GM23248 (cell line): ENCODE data around the gene RASA3. TPM values are rescaled to one million over a fixed set of nuclear protein-coding genes. Genes with fewer than 3 reads are reported as not detected.
"Not testable (repeated sequence)": the region's sequence is repeated elsewhere in the genome, so short reads cannot be mapped to it uniquely, and the experiment has no call there.

ENCODE experiments used
- DNase-seq: peaks from one replicate; pipeline ENCODE4 v3.0.0-alpha.2; 2015
- H2AFZ ChIP-seq: fragments of 200-600 bp; sonication (generic); 2 replicates; pipeline ENCODE4 v1.6.1; 2016; ENCODE audit warnings: antibody characterized with exemption
- H3F3A ChIP-seq: fragments of 200-600 bp; sonication (generic); 2 replicates; pipeline ENCODE4 v1.6.1; 2016; ENCODE audit warnings: mild to moderate bottlenecking, antibody characterized with exemption, mixed run types; ENCODE audit not compliant: insufficient read depth
- H3K27ac ChIP-seq: fragments of 200-600 bp; sonication (generic); 2 replicates; pipeline ENCODE4 v1.5.1; 2016; ENCODE audit warnings: mild to moderate bottlenecking
- H3K27me3 ChIP-seq: fragments of 200-600 bp; sonication (generic); replicated peaks from 2 replicates; pipeline ENCODE4 v1.6.1; 2016; ENCODE audit warnings: mild to moderate bottlenecking; ENCODE audit not compliant: insufficient read depth
- H3K36me3 ChIP-seq: fragments of 200-600 bp; sonication (generic); 2 replicates; pipeline ENCODE4 v1.6.1; 2016; ENCODE audit warnings: low read depth, mild to moderate bottlenecking
- H3K4me1 ChIP-seq: fragments of 200-600 bp; sonication (generic); 2 replicates; pipeline ENCODE4 v1.6.1; 2016; ENCODE audit warnings: mild to moderate bottlenecking; ENCODE audit not compliant: insufficient read depth
- H3K4me2 ChIP-seq: fragments of 200-600 bp; sonication (generic); one replicate; pipeline ENCODE4 v1.6.1; 2016; ENCODE audit warnings: mild to moderate bottlenecking; ENCODE audit not compliant: unreplicated experiment
- H3K4me3 ChIP-seq: fragments of 200-600 bp; sonication (generic); 2 replicates; pipeline ENCODE4 v1.5.1; 2016; ENCODE audit warnings: mild to moderate bottlenecking
- H3K79me2 ChIP-seq: fragments of 200-600 bp; sonication (generic); 2 replicates; pipeline ENCODE4 v1.6.1; 2016; ENCODE audit warnings: mild to moderate bottlenecking; ENCODE audit not compliant: insufficient read depth
- H3K9ac ChIP-seq: fragments of 200-600 bp; sonication (generic); 2 replicates; pipeline ENCODE4 v1.6.1; 2016; ENCODE audit warnings: mild to moderate bottlenecking
- H3K9me2 ChIP-seq: fragments of 200-600 bp; sonication (generic); 2 replicates; pipeline ENCODE4 v1.6.1; 2016; ENCODE audit warnings: mixed run types, mild to moderate bottlenecking, moderate library complexity; ENCODE audit not compliant: insufficient read depth
- H3K9me3 ChIP-seq: fragments of 200-600 bp; sonication (generic); one replicate; pipeline ENCODE4 v1.6.1; 2017; ENCODE audit warnings: low read depth
- H4K20me1 ChIP-seq: fragments of 200-600 bp; sonication (generic); 2 replicates; pipeline ENCODE4 v1.6.0; 2016; ENCODE audit not compliant: insufficient read depth
- EZH2 ChIP-seq: fragments of 200-600 bp; sonication (generic); IDR thresholded peaks from 2 replicates; pipeline ENCODE4 v1.6.1; 2018; ENCODE audit warnings: antibody characterized with exemption, mild to moderate bottlenecking; ENCODE audit not compliant: insufficient read depth, poor library complexity, severe bottlenecking
- EZH2phosphoT487 ChIP-seq: fragments of 200-600 bp; sonication (generic); IDR thresholded peaks from 2 replicates; pipeline ENCODE4 v1.6.1; 2018; ENCODE audit warnings: antibody characterized with exemption, moderate library complexity, mild to moderate bottlenecking, low read depth; ENCODE audit not compliant: insufficient read depth
- WGBS, 2 experiments: methylation state at CpG; one replicate each; pipeline ENCODE4 v1.1.6; 2015 to 2017; ENCODE audit warnings: low lambda C conversion rate in 2 of 2, low coverage in 1 of 2; ENCODE audit errors: missing lambda C conversion rate in 2 of 2; 5-methylcytosine and 5-hydroxymethylcytosine counted together
- in situ Hi-C: fragments of 300-500 bp; cut with MboI; formaldehyde crosslinking; loops from 2 replicates; pipeline ENCODE4 v1.15.0; 2020
- polyA plus RNA-seq: library from polyadenylated mRNA; unstranded; fragments of >200 nt; fragmentation: Nextera tagmentation; extraction: Ambion mirVana; gene quantifications from 2 replicates; pipeline ENCODE4 v1.2.1, GENCODE V29; 2016
- total RNA-seq: library from RNA; depleted of rRNA; stranded (reverse); fragments of >200 nt; shearing (Covaris generic); gene quantifications from 2 replicates; pipeline ENCODE4 v1.2.3, GENCODE V29; 2014

The RASA3 gene
- total and polyA plus RNA-seq, 2 experiments from 2014 or later, result 34.3 to 36.7 TPM

DNA sequence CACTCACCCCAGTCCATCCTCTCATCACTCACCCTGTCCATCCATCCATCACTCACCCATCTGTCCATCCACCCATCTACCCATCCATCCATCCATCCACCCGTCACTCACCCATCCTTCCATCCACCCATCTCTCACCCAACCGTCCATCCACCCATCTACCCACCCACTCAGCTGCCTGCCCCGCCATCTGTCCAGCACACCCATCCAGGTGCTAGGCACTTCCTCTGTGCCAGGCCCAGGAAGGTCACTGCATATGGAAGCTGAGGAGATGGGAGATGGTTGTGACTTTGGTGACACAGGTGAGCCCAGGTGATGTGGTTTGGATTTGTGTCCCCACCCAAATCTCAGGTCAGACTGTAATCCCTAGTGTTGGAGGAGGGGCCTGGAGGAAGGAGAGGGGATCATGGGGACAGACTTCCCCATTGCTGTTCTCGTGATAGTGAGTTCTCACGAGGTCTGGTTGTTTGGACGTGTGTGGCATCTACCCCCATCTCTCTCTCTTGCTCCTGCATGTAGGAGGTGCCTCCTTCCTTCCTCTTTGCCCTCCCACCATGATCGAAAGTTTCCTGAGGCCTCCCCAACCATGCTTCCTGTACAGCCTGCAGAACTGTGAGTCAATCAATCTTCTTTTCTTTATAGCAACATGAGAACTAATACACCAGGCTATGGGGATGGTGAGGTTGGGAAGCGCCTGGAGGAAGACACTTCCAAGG is 142.7 kb downstream of the RASA3 start:
- no peaks in the 10 kb centered on the region for H3K9me3 ChIP-seq
- WGBS, 2 experiments, result 98% methylated on average over 8 of the region's 8 CpGs
- in situ Hi-C loops, result no loop called here
- H3K9ac ChIP-seq, result no peak overlapping the region
- H3K4me3 ChIP-seq, result no peak overlapping the region
- peaks cover 22% of the 10 kb centered on the region; the same call in 1 of the 2 replicates for H3K36me3 ChIP-seq
- H3K79me2 ChIP-seq, result no peaks in the 10 kb centered on the region
- H3K27me3 ChIP-seq, result no peaks in the 10 kb centered on the region
- DNase-seq, result no peak
- no peak for TF ChIP-seq EZH2phosphoT487
- no peak for TF ChIP-seq EZH2
- no peak overlapping the region for H2AFZ ChIP-seq
- H3K9me2 ChIP-seq, result no peaks in the 10 kb centered on the region
- peaks cover 9% of the 10 kb centered on the region; the same call in 1 of the 2 replicates for H3F3A ChIP-seq
- H3K27ac ChIP-seq, result no peak overlapping the region
- H4K20me1 ChIP-seq, result no peaks in the 10 kb centered on the region
- H3K4me2 ChIP-seq, result no peak overlapping the region
- no peaks in the 10 kb centered on the region for H3K4me1 ChIP-seq

DNA sequence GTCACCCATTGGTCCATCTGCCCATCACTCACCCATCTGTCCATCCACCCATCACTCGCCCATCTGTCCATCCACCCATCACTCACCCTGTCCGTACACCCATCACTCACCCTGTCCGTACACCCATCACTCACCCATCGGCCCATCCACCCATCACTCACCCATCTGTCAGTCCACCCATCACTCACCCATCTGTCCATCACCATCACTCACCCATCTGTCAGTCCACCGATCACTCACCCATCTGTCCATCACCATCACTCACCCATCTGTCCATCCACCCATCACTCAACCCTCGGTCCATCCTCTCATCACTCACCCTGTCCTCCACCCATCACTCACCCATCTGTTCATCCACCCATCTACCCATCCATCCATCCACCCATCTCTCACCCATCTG is 143.6 kb downstream of the RASA3 start:
- WGBS, 2 experiments, result 96 to 97% methylated on average over 3 to 6 of the region's 6 CpGs
- in situ Hi-C loops, H3K9me2 ChIP-seq, H3K79me2 ChIP-seq, H3K9me3 ChIP-seq, H3K4me2 ChIP-seq, H3K27ac ChIP-seq, H3K9ac ChIP-seq, H3K4me3 ChIP-seq, H3F3A ChIP-seq, DNase-seq, H3K27me3 ChIP-seq, H4K20me1 ChIP-seq, H3K4me1 ChIP-seq, H2AFZ ChIP-seq: not testable (repeated sequence)
- peaks cover 22% of the 10 kb centered on the region; the same call in 1 of the 2 replicates for H3K36me3 ChIP-seq

DNA sequence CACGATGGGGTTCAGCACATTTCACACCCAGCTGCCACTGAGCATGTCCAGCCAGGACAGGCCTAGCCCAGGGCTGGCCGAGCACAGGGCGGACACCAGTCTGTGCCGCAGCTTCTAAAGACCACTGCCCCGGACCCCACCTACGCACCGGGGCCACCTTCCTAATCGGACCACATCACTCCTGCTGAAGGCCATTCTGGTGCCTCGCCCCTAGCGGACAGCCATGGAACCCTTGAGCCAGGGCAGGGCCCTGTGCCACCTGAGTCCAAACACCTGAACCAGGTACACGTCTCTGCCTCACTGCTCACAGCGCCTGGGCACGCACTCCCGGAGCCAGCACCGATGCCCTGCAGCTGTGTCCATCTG is 150.1 kb downstream of the RASA3 start:
- H3F3A ChIP-seq, result peaks cover 7% of the 10 kb centered on the region; the same call in 1 of the 2 replicates
- no peak overlapping the region for H2AFZ ChIP-seq
- in situ Hi-C loops, result no loop called here
- no peaks in the 10 kb centered on the region for H3K27me3 ChIP-seq
- peaks cover under 1% of the 10 kb centered on the region; the same call in 1 of the 2 replicates for H3K4me1 ChIP-seq
- no peak for DNase-seq
- no peaks in the 10 kb centered on the region for H3K79me2 ChIP-seq
- H3K9ac ChIP-seq, result no peak overlapping the region
- H4K20me1 ChIP-seq, result no peaks in the 10 kb centered on the region
- H3K4me3 ChIP-seq, result no peak overlapping the region
- no peak overlapping the region for H3K27ac ChIP-seq
- TF ChIP-seq EZH2 (no peak), EZH2phosphoT487 (no peak)
- 94 to 97% methylated on average over 14 to 15 of the region's 15 CpGs for WGBS, 2 experiments
- H3K9me3 ChIP-seq, result no peaks in the 10 kb centered on the region
- peaks cover 9% of the 10 kb centered on the region; the same call in 1 of the 2 replicates for H3K36me3 ChIP-seq
- H3K4me2 ChIP-seq, result no peak overlapping the region
- H3K9me2 ChIP-seq, result no peaks in the 10 kb centered on the region

DNA sequence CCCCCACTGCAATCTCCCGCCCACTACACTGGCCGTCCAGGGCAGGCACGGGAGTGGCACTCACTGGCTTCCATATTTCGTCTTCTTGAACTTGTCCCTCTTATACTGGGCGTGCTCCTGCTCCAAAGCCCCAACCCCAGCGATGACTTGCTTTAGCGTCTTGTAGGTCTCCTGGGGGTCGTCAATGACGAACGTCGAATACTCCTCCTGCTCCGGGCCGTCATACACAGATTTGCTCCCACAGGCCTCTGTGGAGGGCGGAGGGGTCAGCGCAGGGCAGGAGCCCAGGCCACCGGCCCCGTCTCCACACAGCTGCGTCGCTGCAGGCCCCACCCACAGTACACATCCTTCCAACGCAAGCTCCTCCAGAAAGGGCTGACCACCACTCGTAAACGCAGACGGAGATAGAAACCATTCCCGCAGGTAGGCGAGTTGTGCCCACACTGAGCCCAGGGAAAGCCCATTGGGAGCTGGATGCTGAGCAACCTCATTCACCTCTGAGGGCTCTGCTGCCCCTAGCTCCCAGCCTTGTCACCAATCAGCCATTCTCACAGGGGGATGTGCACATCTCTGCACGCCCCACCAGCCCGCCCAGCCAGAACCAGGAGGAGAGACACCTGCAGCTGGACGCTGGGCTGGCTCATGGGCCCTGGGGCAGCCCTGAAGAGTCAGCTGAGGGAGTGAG is 150.7 kb downstream of the RASA3 start:
- no peak overlapping the region for H3K27ac ChIP-seq
- TF ChIP-seq EZH2, result no peak
- no peak for TF ChIP-seq EZH2phosphoT487
- H3K9ac ChIP-seq, result no peak overlapping the region
- no peaks in the 10 kb centered on the region for H3K9me3 ChIP-seq
- no peaks in the 10 kb centered on the region for H3K27me3 ChIP-seq
- H3K4me1 ChIP-seq, result peaks cover 6% of the 10 kb centered on the region
- H4K20me1 ChIP-seq, result no peaks in the 10 kb centered on the region
- H3K79me2 ChIP-seq, result no peaks in the 10 kb centered on the region
- H3K4me3 ChIP-seq, result no peak overlapping the region
- H3K4me2 ChIP-seq, result no peak overlapping the region
- peaks cover 9% of the 10 kb centered on the region; the same call in 1 of the 2 replicates for H3K36me3 ChIP-seq
- no peak for DNase-seq
- in situ Hi-C loops, result no loop called here
- no peaks in the 10 kb centered on the region for H3K9me2 ChIP-seq
- H3F3A ChIP-seq, result peaks cover 7% of the 10 kb centered on the region; the same call in 1 of the 2 replicates
- H2AFZ ChIP-seq, result no peak overlapping the region
- 90 to 94% methylated on average over 25 to 28 of the region's 28 CpGs for WGBS, 2 experiments
